GM12878 (cell line): Measurements from ENCODE around the gene PPIB. TPM values are rescaled to one million over a fixed set of nuclear protein-coding genes. Genes with fewer than 3 reads are reported as not detected.

ENCODE experiments used
- BACH1 ChIP-seq: fragments of 450-650 bp; IDR thresholded peaks from 2 replicates; pipeline ENCODE4 v1.6.1; 2017; ENCODE audit warnings: mild to moderate bottlenecking, borderline replicate concordance
- BHLHE40 ChIP-seq, 2 experiments: fragments of 450-650 bp in 1 of 2; IDR thresholded peaks; 2 replicates each; pipeline ENCODE4 v1.6.1; 2011 to 2017; ENCODE audit warnings: low read depth in 2 of 2, borderline replicate concordance in 1 of 2, improper control_type of control experiment in 1 of 2, low read length in 1 of 2, mild to moderate bottlenecking in 1 of 2
- CBFB ChIP-seq: IDR thresholded peaks from 2 replicates; pipeline ENCODE4 v1.6.1; 2016; ENCODE audit warnings: antibody characterized with exemption, low read depth
- CREM ChIP-seq: IDR thresholded peaks from 2 replicates; pipeline ENCODE4 v1.6.1; 2014; ENCODE audit warnings: antibody characterized with exemption, low read depth
- ELK1 ChIP-seq: IDR thresholded peaks from 2 replicates; pipeline ENCODE4 v1.6.1; 2012; ENCODE audit warnings: low read depth, low read length, improper control_type of control experiment
- FOXM1 ChIP-seq: IDR thresholded peaks from 2 replicates; pipeline ENCODE4 v1.6.1; 2012; ENCODE audit warnings: low read depth, mild to moderate bottlenecking, inconsistent platforms, low read length, moderate library complexity
- IKZF1 ChIP-seq: fragments of 450-650 bp; conservative IDR thresholded peaks from 2 replicates; pipeline ENCODE4 v1.6.1; 2017; ENCODE audit warnings: antibody characterized with exemption, mild to moderate bottlenecking
- MEF2A ChIP-seq: IDR thresholded peaks from 2 replicates; pipeline ENCODE4 v1.6.1; 2011; ENCODE audit warnings: low read depth, mild to moderate bottlenecking, low read length, moderate library complexity; ENCODE audit not compliant: insufficient read depth
- MTA3 ChIP-seq: IDR thresholded peaks from 2 replicates; pipeline ENCODE4 v1.6.1; 2012; ENCODE audit warnings: low read length, inconsistent platforms, borderline replicate concordance
- POLR2AphosphoS5 ChIP-seq: IDR thresholded peaks from 2 replicates; pipeline ENCODE4 v1.6.1; 2011; ENCODE audit warnings: mild to moderate bottlenecking, low read length, inconsistent platforms
- RELB ChIP-seq: fragments of 450-650 bp; IDR thresholded peaks from 2 replicates; pipeline ENCODE4 v1.6.1; 2017; ENCODE audit warnings: low read depth, mild to moderate bottlenecking, moderate library complexity
- SIN3A ChIP-seq: IDR thresholded peaks from 2 replicates; pipeline ENCODE4 v1.6.1; 2012; ENCODE audit warnings: low read depth, low read length, improper control_type of control experiment
- SMC3 ChIP-seq: IDR thresholded peaks from 2 replicates; pipeline ENCODE4 v1.6.1; 2011; ENCODE audit warnings: low read length, improper control_type of control experiment, borderline replicate concordance
- STAT1 ChIP-seq: fragments of 450-650 bp; conservative IDR thresholded peaks from 2 replicates; pipeline ENCODE4 v1.6.1; 2014; ENCODE audit warnings: antibody characterized with exemption, mild to moderate bottlenecking
- SUPT20H ChIP-seq: IDR thresholded peaks from 2 replicates; pipeline ENCODE4 v1.6.1; 2011; ENCODE audit warnings: low read depth, mild to moderate bottlenecking, low read length, moderate library complexity, borderline replicate concordance; ENCODE audit not compliant: control insufficient read depth
- TARDBP ChIP-seq: IDR thresholded peaks from 2 replicates; pipeline ENCODE4 v1.6.1; 2016; ENCODE audit warnings: borderline replicate concordance
- USF2 ChIP-seq: IDR thresholded peaks from 2 replicates; pipeline ENCODE4 v1.6.1; 2011; ENCODE audit warnings: low read depth, low read length, improper control_type of control experiment, borderline replicate concordance
- ZBED1 ChIP-seq: IDR thresholded peaks from 2 replicates; pipeline ENCODE4 v1.6.1; 2016; ENCODE audit warnings: borderline replicate concordance
- ZNF207 ChIP-seq: fragments of 450-650 bp; IDR thresholded peaks from 2 replicates; pipeline ENCODE4 v1.6.1; 2014; ENCODE audit warnings: antibody characterized with exemption, mild to moderate bottlenecking, borderline replicate concordance
- ZNF384 ChIP-seq: IDR thresholded peaks from 2 replicates; pipeline ENCODE4 v1.6.1; 2012; ENCODE audit warnings: low read depth, mild to moderate bottlenecking, low read length, improper control_type of control experiment, borderline replicate concordance
- ZSCAN29 ChIP-seq: fragments of 450-650 bp; IDR thresholded peaks from 2 replicates; pipeline ENCODE4 v1.6.1; 2017; ENCODE audit warnings: mild to moderate bottlenecking, moderate library complexity
- polyA plus RNA-seq, 11 experiments: library from polyadenylated mRNA; depleted of rRNA in 4 of 11; unstranded in 6 of 11; stranded (reverse) in 5 of 11; fragments of >200 nt; fragmentation: Nextera tagmentation in 4 of 11; fragmentation: Illumina TruSeq in 1 of 11; extraction: Ambion mirVana in 4 of 11; extraction: Trizol in 1 of 11; gene quantifications; 1 replicate in 1 of 11; 2 replicates in 10 of 11; pipeline versions ENCODE4 v1.2.1 to v1.2.3, GENCODE V29; 2011 to 2016; ENCODE audit warnings: inconsistent platforms in 2 of 11, missing spikeins in 2 of 11, low read depth in 1 of 11
- total RNA-seq, 4 experiments: library from RNA; depleted of rRNA in 3 of 4; stranded (reverse); fragments of >200 nt in 3 of 4; fragmentation: Illumina TruSeq in 1 of 4; extraction: Trizol in 1 of 4; gene quantifications; 2 replicates each; pipeline versions ENCODE4 v1.2.1 to v1.2.3, GENCODE V29; 2013 to 2021
- TF ChIP-seq, protein P1 (sequence below): fragments of 150-350 bp; IDR thresholded peaks from 2 replicates; pipeline ENCODE4 v1.6.1; 2016; ENCODE audit warnings: low read depth, low read length

PPIB gene
- total and polyA plus RNA-seq, 10 of the 15 experiments (the other 5 are each of a cell fraction or from before 2014, with no cell fraction given) = 344 to 936 (median 508) TPM

DNA sequence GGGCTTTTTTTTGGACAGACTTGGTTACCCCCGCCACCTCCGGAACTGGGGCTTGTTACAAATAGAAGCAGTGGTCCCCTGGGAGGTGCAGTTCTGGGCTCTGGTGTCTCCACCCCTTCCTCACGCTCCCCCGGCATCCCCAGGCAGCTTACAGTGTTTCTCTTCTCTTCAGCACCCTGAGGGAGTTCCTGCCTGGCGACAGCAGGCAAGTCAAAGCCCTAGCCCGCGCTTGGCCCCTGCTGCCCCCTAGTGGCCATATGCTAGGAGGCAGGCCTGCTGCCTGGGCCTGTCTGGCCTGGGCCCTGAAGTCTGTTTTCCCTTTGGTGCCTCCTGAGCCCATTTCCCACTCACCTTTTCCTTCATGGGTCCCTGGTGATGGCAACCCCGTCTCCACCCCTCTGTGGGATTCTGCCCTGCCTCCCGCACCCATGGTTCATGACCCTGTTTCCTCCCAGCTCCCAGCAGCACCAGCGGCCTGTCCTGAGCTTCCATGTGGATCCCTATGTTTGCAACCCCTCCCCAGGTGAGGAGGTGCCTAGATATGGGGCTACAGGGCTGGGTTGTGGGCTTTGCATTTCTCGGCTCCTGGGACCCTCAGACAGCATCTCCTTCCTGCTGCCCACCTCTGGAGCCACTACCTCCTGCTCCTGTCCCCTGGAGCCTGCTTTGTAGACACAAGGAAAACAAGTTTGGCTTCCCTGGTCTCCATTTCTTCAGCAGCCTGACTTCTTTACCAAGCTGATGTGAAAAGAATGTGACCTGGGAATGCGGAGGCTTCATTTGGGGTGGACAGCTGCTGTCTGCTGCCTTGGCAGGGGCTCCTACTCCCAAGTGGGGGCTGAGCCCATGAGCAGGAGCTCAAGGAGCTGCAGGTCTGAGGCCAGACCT, 9.1 kb downstream of the PPIB start (continued):
- TF ChIP-seq, protein P1, sequence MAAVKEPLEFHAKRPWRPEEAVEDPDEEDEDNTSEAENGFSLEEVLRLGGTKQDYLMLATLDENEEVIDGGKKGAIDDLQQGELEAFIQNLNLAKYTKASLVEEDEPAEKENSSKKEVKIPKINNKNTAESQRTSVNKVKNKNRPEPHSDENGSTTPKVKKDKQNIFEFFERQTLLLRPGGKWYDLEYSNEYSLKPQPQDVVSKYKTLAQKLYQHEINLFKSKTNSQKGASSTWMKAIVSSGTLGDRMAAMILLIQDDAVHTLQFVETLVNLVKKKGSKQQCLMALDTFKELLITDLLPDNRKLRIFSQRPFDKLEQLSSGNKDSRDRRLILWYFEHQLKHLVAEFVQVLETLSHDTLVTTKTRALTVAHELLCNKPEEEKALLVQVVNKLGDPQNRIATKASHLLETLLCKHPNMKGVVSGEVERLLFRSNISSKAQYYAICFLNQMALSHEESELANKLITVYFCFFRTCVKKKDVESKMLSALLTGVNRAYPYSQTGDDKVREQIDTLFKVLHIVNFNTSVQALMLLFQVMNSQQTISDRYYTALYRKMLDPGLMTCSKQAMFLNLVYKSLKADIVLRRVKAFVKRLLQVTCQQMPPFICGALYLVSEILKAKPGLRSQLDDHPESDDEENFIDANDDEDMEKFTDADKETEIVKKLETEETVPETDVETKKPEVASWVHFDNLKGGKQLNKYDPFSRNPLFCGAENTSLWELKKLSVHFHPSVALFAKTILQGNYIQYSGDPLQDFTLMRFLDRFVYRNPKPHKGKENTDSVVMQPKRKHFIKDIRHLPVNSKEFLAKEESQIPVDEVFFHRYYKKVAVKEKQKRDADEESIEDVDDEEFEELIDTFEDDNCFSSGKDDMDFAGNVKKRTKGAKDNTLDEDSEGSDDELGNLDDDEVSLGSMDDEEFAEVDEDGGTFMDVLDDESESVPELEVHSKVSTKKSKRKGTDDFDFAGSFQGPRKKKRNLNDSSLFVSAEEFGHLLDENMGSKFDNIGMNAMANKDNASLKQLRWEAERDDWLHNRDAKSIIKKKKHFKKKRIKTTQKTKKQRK = no peak; the same call in 1 of the 2 replicates
- TF ChIP-seq MTA3 = peak; percentile 59; the same call in 1 of the 2 replicates
- TF ChIP-seq ELK1 = 0 out of 2 replicates have a peak, but pooled peaks have one; percentile 9
- TF ChIP-seq CREM = peak; percentile 21; the same call in 1 of the 2 replicates
- no peak for TF ChIP-seq RELB
- peak; percentile 57; the same call in 1 of the 2 replicates for TF ChIP-seq IKZF1
- TF ChIP-seq ZSCAN29 = no peak
- 0 out of 2 replicates have a peak, but pooled peaks have one; percentile 9 for TF ChIP-seq ZBED1
- 0 out of 2 replicates have a peak, but pooled peaks have one; percentile 20 for TF ChIP-seq STAT1
- peak; percentile 66 for TF ChIP-seq BACH1
- TF ChIP-seq BHLHE40 (IDR thresholded peaks at IDR 0.05; ENCODE audit: borderline replicate concordance in 1 of 2, low read depth in 2 of 2, low read length in 1 of 2) = peak; percentile 45 to 58
- peak; percentile 50; the same call in 1 of the 2 replicates for TF ChIP-seq ZNF207
- peak; percentile 41; the same call in 1 of the 2 replicates for TF ChIP-seq CBFB
- TF ChIP-seq MEF2A = peak; percentile 22; the same call in 1 of the 2 replicates
- peak; percentile 70; the same call in 1 of the 2 replicates for TF ChIP-seq POLR2AphosphoS5
- TF ChIP-seq ZNF384 = no peak
- TF ChIP-seq SMC3 = peak; percentile 74; the same call in 1 of the 2 replicates
- no peak for TF ChIP-seq FOXM1
- no peak for TF ChIP-seq SUPT20H
- peak; percentile 64; the same call in 1 of the 2 replicates for TF ChIP-seq SIN3A
- 0 out of 2 replicates have a peak, but pooled peaks have one; percentile 61 for TF ChIP-seq TARDBP
- no peak for TF ChIP-seq USF2
